GM18520 (cell line): ENCODE results near the gene MGAT1.

Experiments used
- ATAC-seq: cut with Tn5 transposase; IDR thresholded peaks from one replicate; pipeline ENCODE4 v1.9.1; 2021; ENCODE audit not compliant: unreplicated experiment

Gene MGAT1

DNA sequence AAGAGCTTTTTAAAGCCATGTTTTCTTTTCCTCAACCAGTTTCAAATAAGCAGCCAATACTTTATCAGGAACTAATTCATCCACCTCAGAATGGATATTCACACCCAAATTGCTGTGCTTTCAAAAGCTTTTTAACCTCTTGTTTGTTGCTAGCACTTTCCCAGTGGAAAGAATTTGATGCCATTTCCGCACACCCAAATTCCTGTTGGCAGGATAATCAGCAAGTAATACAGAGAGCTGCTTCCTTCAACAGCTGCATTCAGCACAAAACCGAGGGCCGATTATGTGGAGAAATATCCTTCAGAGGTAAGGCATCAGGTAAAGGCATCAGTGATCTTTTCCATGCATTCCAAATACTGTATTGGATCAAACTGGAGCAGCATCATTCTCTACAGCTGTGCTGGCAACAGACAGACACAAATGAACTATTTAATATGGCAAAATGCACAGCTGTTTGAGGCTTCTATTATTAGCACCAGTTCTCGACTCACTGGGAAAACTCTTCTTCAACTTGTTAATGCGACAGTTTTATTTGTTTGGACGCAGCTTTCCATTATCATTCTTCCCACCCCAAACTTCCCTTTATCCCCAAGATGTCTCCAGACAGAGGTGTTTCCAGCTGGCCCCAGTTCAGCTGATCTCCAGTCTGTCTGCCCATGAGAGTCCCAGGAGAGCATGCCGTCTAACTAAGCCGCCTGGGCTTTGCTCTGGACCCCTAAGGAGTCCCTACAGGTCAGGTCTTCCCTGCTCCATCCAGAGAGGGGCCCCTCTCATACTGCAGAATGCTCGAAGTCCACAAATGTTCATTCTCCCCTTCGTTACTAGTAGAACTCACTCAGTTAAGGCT lies 22.2 kb upstream of the MGAT1 start:
- no peak for ATAC-seq

DNA sequence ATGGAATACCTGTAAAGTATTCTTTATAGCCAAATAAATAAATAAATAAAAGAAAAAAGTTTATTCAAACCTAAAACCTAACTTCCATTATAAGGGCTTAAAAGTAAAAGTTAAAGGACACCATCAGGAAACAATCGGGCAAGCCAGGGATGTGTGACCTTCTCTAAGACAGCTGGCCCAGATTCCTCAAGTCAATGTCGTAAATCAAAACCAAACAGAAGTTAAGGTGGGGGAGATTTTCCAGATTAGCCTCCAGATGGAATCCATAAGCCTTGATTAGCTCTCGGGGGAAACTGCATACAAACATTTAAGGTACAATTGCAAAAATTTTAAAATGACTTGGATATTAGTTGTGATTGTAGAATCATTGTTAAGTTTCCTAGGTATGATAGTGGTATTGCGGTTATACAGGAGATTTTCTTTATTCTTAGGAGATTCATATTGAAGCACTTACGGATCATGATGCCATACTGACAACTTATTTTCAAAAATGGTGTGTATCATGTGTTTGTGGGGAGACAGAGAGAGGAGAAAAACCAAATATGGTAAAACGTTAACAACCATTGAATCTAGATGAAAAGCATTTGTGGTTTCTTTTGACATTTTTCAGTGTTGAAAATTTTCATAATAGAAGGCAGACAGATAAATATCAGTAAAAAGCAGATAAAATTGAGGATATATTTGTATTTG lies 21.5 kb upstream of the MGAT1 start:
- ATAC-seq, result no peak

DNA sequence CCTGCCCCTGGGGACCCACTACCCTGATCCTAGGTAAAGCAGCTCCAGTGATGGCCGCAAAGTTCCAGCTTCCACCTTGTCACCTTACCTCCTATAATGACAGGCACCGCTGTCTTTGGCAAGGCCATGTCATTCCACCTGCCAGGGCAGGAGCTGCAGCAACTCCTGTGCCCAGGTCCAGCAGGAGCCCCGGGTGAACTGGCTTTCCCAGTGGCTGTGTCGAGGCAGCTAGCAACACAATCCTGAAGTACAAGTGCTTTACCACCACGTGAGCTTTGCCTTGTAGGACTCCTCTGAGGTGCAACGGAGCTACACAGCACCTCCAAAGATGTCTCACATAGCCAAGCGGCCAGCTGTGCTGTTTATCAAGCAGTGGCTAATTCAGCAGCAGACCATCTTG lies 20.7 kb upstream of the MGAT1 start:
- no peak for ATAC-seq

DNA sequence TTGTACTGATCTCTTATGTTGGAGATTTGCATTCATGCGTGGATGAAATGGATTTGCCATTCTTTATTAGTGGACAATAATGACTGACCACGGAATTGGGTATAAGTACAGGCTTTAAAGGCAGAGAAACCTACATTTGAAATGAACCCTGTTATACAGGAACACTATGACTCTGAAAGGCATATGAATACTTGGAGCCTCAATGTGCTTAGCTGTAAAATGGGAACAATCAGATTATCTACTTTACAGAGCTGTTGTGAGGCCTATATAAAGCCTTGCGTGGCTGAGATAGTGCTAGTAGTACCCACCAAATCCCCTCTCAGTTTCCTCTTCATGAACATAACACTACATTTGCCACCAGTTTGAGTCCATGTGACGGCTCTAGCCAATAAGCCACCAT lies 18.9 kb upstream of the MGAT1 start:
- ATAC-seq, result no peak

DNA sequence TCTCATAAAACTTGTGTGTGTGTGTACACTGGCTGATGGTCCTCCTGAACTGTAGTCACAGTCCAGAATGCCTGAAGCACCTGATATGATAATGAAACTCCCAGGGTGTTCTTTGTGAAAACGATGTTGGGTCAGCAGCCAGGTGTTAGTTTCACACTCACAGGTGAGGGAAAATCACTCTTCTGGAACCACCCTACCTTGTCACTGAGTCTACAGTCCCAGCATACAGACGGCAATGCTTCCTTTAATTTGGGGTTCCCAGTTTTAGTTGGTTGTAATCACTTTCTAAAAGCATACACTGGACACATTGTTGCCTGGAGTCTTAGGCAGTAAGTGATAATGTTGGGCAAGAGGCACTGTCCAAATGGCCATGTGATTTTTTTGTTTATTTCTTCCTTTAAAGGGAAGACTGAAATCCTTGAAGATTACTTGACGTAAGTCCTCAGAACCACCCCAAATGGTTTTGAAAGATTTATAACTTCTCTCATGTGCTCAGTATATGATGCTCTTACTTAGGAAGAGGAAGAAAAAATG lies 18.2 kb upstream of the MGAT1 start:
- ATAC-seq, result peak; percentile 64

DNA sequence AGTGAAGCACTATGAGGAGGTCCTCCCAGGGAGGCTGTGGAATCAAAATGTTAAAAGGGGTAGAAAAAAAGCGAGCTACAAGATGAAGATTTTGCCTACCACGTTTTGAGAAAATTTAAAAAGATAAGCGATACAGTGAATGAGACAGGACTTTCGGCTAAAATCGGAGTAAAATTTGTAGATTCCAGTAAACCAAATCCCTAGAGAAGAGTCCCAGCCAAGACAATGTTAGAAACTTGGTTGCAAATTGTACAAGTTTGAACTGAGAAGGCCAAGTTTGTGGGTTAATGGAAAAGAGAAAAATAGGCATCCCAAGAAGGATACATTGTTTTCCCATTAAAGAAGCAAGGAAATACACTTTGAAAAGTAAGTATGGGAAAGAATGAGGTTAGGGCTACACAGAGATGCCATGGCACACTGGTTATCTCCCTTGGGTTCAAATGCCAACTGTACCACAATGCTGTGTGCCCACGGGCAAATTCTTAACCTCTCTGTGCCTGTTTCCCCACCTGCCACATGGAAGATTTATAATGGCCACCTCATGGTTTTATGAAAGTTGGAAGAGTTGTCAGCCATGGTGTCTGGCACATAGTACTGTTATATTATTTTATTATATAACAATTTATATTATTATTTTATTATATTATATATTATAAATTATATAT lies 16.2 kb upstream of the MGAT1 start:
- no peak for ATAC-seq

DNA sequence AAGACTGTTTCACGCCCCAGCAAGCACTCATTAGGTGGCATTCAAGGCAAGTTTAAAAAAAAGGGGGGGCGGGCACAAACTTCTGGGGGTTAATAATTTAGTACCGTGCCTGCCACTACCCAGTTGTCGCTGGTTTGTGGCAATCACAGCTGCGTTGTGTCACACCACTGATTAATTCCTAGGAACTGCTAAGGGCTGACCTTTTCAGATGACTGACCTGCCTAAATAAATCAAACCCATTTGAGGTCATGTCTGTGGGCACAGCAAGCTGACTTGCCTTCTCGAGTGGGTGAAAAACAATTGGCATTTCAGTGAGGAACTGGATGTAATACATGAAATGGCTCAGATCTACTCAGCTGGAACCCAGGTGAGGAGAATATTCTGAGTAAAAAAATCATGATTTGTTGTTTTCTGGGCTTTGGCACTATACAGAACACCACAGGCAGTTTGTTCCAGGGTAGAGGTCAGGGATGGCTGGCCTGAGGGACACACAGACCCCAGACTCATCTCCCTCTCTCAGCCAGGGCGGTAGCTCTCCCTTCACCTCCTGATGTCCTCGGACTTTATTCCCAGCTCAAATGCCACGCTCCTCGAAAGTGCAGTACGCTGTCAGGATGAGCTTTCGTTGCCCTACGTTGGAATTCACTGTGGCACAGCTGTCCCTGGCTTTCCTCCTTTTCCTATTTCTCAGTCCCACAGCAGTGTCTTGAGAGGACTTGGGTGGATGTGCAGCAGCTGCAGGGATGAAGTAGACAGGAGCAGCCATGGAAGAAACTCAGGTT lies 15.5 kb upstream of the MGAT1 start:
- ATAC-seq, result no peak

DNA sequence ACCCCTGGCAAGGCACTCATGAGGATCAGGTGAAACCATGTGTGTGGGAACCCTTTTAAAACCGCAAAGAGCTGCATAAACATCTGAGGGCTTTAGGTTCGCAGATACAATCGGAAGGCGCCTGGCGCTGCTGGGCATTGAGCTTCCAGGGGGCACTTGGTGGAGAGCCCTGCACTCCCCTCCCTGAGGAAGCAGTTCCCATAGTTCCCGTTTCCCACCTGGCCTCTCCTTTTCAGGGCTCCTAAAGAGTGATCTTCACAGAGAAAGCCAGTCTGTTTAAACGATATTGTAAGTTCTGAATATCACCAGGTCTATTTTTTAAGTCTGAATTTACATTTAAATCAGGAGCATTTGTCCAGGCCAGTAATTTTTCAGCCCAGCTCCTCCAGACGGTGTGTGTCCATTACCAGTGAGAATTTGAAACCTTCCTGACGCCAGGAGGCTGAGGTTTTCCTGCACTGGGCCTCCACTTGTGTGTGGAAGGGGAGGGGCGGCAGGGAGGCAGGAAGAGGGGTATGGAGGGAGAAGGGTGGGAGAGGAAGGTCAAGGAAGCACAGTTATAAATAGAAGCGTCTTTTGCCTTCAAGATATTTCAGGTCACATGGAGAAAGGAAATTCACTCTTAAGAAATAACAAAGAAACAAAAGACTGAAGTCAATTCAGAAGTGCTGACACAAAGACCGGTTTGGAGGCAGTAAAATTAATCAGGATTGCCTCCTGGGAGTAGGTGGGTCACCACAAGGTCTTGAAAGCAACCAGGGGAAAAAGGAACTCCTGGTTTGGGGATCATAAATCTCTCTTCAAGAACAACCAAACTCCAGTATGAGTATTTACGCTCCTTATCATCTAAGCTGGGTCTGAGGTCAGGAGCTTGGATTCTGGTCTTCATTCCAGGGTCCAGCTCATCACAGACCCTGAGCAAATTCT lies 14.3 kb upstream of the MGAT1 start:
- ATAC-seq, result no peak

DNA sequence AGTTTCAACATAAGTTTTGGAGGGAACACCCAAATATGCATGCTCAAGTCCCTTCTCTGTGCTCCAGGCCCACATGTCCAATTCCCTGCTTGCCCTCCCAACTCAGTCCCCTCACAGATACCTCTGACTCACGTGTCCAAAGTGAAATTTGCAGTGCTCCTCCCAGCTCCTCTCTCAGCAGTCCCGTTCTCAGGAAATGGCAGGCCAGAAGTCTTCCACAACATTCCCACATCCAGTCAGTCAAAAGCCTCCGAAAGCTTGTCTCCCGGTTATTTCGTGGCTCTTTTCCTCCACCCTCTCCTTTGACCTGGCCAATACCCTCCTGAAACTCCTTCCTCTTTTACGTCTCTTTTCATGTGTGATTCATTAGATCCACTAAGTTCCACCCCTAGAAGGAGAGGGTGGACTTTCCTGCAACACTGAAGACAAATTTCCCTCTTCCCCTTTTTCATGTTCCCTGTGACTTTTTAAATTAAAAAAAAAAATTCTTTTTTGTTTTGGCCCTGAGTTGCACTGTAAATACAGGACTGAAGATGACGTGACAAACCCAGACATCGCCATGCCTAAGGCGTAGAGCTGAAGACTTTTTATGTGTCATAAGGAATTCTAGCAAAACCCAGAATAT lies 12.8 kb upstream of the MGAT1 start:
- no peak for ATAC-seq

DNA sequence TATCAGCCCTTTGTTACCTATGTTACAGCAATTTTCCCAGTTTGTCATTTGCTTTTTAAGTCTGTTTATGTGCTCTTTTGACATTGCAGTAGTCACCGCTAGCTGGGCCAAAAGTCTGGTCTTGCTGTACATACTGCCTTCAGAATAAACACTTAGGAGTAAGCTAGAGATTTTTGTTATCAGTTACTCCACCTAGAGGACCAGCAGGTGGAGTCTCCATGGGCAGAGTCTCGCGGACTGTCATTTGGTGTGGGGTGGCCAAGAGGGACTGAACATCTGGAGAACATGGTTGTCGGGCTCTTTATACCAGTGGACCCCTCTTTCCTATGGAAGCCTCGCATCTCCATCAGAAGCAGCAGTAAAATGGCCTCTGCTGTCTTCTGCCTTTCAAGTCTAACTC lies 10.8 kb upstream of the MGAT1 start:
- no peak for ATAC-seq

DNA sequence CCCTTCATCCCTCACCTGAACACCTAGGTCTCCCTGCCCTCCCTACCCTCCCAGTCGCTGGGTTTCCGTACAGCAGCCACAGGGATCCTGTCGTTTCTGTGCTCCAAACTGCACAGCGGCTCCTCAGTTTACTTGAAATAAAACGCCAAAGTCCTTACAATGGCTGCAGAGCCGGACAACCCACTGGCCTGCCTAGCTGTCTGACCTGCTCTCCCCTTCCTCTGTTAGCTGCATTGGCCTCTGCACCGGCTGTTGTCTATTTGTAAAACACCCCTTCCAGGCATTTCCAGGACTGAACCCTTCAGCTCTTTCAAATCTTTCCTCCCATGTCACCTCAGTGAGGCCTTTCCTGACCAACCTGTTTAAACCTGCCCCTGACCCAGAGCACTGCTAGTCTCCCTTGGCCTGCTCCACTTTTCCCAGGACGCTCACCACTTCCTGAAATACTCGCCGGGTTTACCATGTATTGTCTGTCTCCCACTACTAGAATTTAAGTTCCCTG lies 9.1 kb upstream of the MGAT1 start:
- ATAC-seq, result no peak

DNA sequence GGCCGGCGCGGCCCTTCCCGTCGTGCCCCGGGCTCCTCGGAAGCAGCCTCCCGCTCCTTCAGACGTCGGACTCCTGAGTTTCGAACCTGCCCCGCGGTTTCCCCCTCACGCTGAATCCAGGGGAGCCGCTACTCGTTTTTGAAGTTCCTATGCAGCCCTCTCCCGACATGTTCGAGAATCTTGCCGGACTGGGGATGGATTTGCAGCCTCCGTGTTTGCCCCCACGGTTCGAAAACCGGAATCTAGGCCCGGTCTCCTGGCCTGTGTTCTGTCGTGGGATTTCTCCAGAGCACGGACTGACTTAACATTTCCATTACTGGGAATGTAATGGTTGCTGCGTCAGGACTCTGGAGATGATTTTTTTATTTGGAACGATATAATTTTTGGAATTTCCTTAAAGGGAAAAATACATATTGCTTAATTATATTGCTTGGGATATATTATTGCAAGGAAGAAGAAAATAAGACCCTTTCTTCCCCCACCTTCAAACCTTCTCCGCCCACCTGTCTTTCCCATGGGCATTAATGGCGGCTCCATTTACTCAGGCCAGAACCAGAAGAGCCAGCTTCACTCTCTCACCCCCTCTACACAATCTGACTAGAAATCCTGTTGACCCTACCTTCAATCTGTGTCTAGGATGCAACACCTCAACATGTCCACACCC lies 8.5 kb upstream of the MGAT1 start:
- no peak for ATAC-seq

DNA sequence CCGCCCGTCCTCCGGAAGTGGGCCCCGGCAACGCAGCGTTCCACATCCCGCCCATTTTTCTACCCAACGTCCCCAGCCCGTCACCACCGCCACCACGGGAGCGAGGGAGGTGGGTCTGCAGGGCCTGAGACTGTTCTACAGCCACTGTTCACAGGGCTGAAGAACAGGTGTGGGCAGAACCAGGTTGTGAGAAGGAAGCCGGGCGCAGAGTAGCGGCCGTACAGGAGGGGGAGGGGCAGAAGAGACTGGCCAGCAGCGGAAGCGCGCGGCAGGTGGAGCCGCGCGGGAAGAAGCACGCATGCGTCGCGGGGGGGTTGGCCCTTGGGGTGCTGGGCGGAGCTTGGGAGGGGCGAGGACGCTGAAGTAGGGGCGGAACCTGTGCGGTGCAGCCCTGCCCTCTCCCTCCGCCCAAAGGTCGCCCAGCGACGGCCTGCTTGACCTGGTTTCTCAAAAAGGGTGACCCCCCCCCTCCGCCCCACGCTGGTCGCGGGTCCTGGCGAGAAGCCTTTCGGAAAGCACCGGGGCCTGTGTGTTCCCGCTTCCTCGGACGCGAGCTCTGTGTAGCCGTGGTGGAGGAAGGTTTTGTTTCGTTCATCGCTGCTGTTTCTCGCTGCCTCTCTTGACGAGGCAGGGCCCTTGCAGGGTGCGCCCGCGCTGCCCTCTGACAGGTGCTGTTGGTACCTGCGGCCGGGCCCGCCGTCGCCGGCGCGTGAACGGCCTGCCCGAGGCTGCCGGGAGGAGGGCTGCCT lies 7.8 kb upstream of the MGAT1 start:
- peak; percentile 54 for ATAC-seq

DNA sequence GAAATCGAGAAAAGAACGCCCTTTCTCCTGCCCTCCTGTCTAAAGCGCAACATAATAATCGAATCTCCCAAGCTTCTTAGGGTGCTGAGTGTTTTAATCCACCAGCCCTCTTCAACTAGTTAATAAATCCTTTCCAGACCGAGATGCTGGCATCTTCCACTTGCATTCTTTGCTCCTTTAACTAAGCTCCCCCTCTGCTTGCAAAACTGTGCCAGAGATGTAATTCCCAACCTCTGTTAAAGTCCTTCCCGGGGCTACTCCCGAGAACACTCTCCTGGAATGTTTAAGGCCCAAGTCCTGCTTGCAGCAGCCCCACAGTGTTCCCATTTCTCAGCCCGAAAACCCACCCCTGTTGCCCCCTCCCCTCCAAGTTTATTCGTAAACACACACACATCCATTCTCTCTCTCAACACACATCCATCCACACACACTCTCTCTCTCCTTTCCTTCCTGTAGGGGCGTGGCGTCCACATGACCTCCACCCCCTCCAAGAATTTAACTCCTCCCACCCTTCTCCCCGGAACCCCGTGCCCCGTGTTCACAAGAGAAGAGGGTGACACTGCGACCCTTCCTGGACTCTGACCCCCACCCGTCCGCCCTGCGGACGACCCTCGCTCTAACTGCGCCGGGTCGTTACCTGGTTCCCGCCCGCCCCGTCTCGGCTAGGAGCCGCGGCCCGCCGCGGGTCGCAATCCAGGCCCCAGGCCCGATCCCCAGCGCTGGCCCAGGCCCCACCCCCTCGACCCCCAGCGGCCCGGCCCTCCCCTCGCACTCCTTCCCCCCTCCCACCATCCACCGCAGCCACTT lies 7.0 kb upstream of the MGAT1 start:
- ATAC-seq, result peak; percentile 39

DNA sequence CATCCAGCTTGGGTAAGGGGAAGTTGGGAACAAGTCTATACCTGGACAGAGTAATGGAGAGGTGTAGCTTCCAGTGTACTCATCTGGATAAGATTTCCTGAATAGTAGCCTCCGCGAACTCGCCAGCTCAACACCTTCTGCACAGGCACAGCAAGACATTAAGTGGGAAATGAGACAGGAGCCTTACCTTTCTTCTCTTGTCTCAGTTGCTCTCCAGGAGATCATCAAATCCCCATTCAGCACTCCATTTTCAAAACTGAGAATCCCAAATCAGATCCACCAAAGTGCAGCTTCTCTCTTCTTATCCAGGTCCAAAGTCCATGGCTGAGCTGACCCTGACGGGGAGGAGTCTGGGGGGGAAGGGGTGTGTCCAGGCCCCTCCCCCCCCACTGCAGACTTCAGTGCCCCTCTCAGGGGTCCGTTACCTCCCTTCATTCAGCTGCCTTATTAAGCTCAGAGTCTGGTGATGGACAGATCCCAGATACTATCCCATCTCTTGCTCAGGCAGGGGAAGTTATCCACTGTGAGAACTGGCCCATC lies 5.9 kb upstream of the MGAT1 start:
- no peak for ATAC-seq

DNA sequence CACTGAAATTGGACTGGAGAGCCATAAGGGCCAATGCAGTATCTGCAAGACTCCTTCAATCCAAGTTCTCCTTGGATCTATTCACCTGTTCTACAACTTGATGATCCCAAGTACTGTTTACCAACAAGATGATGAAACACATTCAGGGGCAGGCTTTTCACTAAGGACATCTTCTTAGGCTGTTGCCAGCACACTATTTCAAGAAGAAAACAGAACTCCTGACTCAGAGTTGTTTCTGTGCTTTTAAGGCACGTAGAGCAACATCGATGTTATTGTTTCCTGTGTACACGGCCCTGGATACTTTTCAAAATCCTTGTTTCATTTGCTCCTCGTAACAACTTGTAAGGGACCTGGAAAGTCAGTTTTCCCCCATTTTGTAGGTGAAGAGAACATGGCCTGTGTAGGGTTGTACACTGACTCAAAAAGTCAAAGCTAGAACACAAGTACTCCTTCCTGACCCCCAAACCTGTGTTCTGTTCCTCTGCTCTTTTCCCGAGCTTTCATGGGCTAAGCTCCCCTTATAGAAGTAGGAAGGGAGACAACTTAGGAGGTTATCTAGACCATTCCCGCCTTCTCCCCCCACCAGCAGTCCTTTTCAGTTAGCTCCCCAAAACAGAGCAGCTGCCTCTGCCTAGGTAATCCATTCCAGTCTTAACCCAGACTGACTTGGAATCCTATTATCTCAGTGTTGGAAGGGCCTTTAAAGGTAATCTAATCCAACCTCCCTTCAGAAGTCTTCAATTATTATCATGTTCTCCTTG lies 5.2 kb upstream of the MGAT1 start:
- no peak for ATAC-seq
